CD4-positive, alpha-beta T cell treated with Interleukin-15 for 1 hour (primary cell): ENCODE data around the gene SLC22A23.
"Not testable (repeated sequence)": the region's sequence is repeated elsewhere in the genome, so short reads cannot be mapped to it uniquely, and the experiment has no call there.

ENCODE experiments used
- DNase-seq: peaks from one replicate; pipeline ENCODE4 v3.0.0-alpha.2; 2020

SLC22A23 gene

DNA sequence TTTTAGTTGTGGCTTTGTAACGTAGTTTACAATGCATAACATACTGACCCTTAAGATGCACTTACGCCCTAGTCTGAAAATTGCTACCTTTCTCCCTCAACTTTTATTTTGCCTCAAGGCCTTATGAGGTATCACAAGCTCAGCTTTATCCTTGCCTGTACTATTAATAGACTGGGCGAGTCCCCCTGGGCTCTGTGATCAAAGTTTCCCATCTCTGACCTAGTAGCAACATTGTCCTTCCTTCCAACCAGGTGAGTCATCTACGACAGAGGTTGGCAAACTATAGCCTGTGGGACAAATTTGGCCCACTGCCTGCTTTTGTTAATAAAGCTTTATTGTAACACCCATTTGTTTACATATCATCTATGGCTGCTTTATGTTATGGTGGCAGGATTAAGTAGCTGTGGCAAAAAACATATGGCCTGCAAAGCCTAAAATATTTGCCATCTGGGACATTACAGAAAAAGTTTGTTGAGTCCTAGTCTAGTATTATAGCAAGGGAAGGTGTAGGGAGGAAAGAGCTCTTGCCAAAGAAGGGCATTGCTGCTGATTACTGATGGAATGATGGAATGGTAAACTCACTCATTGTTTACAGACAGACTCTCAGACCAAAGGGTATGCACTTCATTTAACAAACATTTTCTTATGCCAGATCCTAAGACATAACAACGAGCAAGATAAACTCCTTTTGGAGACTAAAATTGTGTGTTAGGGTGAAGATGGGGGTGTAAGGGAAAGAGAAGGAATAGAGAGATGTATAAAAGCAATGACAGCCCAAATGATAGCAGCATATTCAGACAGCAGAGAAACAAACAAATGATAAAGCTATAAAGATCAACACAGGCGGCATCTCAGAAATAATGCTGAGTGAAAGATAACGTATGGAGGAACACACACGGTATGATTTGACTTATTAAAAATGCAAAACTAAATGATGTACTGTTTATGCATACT, 74.2 kb downstream of the SLC22A23 start:
- no peak for DNase-seq

GRCh38 chr6:3381233-3381921, 75.5 kb downstream of the SLC22A23 start:
- no peak for DNase-seq

GRCh38 chr6:3380344-3381232, 76.3 kb downstream of the SLC22A23 start:
- DNase-seq: no peak

GRCh38 chr6:3379482-3380060, 77.3 kb downstream of the SLC22A23 start:
- no peak for DNase-seq

DNA sequence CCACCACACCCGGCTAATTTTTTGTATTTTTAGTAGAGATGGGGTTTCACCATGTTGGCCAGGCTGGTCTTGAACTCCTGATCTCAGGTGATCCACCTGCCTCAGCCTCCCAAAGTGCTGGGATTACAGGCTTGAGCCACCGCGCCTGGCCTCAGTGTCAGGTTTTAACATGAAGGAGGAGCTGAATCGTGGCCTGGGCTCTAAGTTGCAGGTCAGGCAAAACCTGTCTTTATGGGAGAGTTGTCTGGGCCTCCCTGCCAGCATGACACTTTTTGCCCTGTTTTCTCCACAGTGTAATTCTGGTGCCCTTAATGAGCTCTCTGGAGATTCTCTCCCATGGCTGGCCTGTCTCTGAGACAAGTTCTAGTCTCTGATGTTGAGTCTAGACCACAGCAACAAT, 78.0 kb downstream of the SLC22A23 start:
- DNase-seq: not testable (repeated sequence)

GRCh38 chr6:3378398-3378782, 78.5 kb downstream of the SLC22A23 start:
- not testable (repeated sequence) for DNase-seq

GRCh38 chr6:3377536-3378397, 79.1 kb downstream of the SLC22A23 start:
- DNase-seq: no peak

- DNase-seq: no peak
Observed at GRCh38 chr6:3376893-3377535, 79.8 kb downstream of the SLC22A23 start.

DNA sequence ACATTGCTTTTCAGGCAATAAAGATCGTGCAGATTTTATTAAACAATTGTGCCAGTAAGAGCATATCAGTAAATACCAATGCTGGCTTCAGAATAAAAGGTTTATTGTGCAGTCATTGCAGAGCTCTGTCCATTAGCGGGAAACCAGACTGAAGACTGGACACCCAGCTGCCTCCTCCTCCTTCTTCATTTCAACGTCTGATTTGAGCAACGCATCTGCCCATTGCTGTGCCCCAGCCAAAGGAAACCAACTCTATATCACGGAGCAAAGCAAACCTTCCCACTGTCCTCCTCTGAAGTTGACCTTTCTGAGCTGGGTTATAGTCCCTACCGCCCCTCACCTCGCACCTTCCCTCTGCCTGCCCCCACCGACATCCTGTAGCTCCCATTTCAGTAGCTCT, 80.8 kb downstream of the SLC22A23 start:
- no peak for DNase-seq

DNA sequence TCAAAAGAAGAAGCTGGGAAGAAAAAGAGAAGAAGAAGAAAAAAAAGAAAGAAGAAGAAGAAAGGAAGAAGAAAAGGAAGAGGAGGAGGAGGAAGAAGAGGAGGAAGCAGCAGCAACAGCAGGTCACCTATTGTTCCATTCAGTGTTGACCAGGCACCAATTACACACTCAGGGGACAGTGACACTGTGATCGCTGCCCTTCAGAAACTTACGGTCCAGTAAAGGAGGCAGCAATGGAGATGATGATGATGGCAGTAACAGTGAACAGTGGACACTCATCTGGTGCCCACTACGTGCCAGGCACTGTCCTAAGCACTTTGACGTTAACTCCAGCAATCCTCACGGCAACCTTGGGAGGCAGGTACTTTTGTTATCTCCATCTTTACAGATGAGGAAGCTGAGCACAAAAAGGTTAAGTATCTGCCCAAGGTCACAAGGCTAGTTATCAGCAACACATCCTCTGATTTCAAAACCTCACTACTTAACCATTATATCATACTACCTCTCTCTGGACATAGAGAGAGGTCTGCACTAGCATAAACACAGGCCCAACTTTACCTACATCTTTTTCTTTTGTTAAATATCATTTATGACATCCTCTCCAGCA, 83.2 kb downstream of the SLC22A23 start:
- DNase-seq: no peak

GRCh38 chr6:3372912-3373554, 83.8 kb downstream of the SLC22A23 start:
- DNase-seq: no peak

GRCh38 chr6:3372184-3372846, 84.5 kb downstream of the SLC22A23 start:
- no peak for DNase-seq

DNA sequence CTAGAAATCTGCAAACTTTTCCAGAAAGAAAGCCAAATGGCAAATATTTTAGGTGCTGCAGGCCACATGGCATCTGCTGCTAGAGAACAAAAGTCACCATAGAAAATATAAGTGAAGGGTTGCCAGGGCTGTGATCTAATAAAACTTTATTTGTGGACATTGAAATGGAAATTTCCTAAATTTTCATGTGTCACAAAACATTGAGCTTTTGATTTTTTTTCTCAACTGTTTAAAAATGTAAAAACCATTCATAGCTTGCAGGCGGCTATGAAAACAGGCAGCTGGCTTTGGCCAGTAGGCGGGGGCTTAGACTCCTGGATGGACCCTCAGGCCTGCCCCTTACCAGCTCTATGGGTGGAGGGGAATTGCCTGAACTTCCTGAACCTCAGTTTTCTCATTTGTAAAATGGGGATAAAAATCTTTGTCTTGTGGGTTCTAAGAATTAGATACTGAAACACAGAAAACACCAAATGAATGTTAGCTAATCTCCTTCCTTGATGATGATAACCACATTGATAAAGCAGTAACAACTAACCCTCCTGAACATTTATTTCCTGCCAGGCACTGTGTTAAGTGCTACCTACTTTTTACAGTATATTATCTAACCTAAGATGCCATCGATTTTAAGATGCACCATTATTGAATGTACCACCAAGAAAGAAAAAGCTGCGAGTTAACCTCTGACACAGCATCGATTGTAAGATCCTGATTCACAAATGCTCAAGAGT, 85.5 kb downstream of the SLC22A23 start:
- no peak for DNase-seq

- peak; percentile 22 for DNase-seq
Observed at GRCh38 chr6:3370361-3371221, 86.3 kb downstream of the SLC22A23 start.

DNA sequence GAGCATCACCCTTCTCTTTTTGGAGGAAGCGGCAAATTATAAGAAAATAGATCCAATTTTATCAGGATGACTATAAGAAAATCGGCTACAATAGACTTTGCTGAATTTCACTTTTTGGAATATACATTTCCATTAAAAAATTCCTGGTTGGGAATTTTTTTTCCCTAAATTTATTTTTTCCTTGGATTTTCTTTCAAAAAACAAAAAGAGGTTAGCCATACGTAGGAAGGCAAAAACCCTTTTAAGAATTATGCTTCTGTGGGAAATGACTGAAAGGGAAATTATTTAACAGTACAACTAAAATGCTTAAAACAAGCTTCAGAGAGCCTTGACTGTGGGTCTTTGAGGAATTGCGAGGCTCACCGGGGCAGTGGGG, 86.9 kb downstream of the SLC22A23 start:
- DNase-seq: no peak

GRCh38 chr6:3368685-3369084, 88.2 kb downstream of the SLC22A23 start:
- DNase-seq: no peak

DNA sequence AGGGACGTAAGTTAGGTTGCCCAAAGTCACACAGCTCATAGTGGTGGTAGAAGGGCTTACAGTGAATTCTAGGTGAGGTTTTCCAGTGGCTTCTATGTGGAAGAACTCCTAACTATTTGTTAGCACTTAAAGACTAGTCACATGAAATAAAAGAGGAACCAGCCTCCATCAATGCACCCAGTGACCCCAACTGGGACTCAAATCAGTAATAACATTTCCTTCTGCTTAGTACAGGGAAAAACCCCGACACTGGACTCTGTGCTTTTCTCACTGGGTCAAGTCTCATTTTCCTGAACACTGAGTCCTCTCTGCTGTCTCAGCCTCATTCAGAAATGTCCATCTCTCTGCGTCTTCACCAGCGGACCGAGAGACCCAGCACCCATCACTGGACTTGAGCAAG, 89.2 kb downstream of the SLC22A23 start:
- DNase-seq: no peak
